ENCODE measurements around the gene ZBTB21. TPM values are rescaled to one million over a fixed set of nuclear protein-coding genes. Genes with fewer than 3 reads are reported as not detected.

ZBTB21 gene
- total RNA-seq, 4 donors from 2014 or later, result 7.0 to 18.4 (median 12.4) TPM

DNA sequence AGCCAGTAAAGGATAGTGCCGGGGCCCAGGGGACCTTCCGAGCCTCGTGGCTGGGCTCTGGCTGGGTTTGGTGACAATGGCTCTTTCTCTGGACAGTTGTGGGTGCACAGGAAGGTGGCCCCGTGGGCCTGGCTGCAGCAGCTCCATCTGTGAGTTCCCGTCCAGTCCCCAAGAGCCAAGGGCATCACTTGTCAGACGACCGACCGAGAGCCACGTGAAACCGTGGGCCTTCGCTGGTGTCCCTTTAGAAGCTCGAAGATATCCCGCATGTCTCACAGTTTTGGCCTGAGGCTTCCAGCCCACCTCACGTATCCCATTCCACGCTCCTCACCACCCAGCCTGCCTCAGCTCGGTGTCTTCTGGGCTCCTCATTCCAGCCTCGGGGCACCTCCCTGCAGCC, 33.8 kb upstream of the ZBTB21 start:
- TF ChIP-seq, protein P1, sequence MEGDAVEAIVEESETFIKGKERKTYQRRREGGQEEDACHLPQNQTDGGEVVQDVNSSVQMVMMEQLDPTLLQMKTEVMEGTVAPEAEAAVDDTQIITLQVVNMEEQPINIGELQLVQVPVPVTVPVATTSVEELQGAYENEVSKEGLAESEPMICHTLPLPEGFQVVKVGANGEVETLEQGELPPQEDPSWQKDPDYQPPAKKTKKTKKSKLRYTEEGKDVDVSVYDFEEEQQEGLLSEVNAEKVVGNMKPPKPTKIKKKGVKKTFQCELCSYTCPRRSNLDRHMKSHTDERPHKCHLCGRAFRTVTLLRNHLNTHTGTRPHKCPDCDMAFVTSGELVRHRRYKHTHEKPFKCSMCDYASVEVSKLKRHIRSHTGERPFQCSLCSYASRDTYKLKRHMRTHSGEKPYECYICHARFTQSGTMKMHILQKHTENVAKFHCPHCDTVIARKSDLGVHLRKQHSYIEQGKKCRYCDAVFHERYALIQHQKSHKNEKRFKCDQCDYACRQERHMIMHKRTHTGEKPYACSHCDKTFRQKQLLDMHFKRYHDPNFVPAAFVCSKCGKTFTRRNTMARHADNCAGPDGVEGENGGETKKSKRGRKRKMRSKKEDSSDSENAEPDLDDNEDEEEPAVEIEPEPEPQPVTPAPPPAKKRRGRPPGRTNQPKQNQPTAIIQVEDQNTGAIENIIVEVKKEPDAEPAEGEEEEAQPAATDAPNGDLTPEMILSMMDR (IDR thresholded peaks at IDR 0.05; ENCODE audit: low read depth), result no peak

DNA sequence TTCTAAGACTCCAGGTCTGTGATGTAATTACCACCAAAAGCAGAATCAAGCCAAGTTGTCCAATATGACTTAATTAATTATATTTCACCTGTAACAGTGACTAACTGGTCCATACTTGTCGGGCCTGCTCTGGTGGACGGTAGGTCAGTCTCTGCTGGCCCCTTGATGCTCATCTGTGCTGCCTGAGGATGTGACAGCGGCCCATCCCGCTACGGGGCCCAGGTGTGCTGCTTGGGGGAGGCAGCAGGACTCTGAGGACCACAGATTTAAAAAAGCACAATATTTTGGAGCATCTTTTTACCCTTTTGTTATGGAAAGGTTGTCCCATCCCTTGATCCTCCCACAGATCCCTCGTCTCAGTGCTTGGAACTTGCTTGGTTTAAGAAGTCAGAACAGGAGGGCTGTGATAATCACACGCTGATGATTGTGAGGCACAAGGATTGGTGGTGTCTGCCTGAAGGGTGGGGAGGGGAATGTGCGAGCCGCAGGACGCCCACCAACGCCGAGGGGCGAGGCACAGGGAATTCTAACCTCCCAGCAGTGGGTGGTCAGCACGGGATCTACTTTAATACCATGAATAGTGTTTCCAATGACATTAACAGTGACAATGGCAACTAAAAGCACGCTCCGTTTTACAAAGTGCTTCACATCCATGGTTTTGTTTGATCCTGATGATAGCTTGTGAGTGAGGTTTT, 33.2 kb upstream of the ZBTB21 start:
- TF ChIP-seq, protein P1 (IDR thresholded peaks at IDR 0.05; ENCODE audit: low read depth), result no peak

DNA sequence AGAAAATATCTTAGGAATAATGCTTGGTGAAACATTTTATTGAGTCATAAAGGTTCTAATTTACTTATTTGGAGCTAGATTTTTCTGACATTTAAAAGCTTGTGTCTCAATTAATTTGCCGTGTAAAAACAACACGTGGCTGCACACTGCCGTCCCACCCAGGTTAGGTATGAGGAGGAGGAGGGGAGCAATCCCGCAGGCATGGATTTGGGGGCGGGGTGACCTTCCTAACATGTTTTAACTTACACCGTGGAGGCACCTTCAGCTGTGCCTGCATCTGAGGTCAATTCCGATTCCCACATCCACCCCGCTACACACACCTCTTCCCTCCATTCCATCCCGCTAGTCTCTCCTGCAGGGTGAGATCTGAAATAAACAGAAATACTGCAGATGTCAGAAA, 32.5 kb upstream of the ZBTB21 start:
- TF ChIP-seq, protein P1 (IDR thresholded peaks at IDR 0.05; ENCODE audit: low read depth), result no peak

DNA sequence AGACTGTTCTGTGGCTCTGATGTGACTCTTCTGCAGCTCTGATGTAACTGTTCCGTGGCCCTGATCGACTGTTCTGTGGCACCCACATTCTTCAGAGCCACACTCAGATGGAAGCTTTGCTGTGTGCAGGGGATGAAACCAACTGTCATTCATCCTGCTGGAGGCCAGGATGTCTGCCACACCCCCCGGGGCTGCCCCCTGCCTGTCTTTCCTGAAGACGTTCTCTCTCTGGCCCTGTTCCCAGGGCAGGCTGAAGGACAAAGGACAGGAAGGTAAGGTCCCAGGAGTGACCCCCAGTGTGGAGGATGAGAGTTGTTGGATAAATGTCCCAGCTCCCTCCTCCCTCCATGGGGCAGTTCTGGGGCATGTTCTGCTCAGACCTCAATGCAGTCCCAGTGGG, 31.6 kb upstream of the ZBTB21 start:
- TF ChIP-seq, protein P1 (IDR thresholded peaks at IDR 0.05; ENCODE audit: low read depth), result no peak

DNA sequence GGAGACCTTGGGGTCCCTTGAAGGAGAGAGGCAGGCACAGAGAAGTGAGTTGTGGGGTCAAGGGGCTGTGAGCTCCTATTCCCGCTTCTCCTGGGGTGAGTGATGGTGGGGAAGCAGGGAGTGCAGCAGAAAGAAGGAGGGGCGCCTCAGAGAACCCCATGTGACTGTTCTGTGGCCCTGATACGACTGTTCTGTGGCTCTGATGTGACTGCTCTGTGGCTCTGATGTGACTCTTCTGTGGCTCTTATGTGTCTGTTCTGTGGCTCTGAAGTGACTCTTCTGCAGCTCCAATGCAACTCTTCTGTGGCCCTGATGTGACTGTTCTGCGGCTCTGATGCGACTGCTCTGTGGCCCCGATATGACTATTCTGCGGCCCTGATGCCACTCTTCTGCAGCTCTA, 31.1 kb upstream of the ZBTB21 start:
- TF ChIP-seq, protein P1 (IDR thresholded peaks at IDR 0.05; ENCODE audit: low read depth), result no peak

DNA sequence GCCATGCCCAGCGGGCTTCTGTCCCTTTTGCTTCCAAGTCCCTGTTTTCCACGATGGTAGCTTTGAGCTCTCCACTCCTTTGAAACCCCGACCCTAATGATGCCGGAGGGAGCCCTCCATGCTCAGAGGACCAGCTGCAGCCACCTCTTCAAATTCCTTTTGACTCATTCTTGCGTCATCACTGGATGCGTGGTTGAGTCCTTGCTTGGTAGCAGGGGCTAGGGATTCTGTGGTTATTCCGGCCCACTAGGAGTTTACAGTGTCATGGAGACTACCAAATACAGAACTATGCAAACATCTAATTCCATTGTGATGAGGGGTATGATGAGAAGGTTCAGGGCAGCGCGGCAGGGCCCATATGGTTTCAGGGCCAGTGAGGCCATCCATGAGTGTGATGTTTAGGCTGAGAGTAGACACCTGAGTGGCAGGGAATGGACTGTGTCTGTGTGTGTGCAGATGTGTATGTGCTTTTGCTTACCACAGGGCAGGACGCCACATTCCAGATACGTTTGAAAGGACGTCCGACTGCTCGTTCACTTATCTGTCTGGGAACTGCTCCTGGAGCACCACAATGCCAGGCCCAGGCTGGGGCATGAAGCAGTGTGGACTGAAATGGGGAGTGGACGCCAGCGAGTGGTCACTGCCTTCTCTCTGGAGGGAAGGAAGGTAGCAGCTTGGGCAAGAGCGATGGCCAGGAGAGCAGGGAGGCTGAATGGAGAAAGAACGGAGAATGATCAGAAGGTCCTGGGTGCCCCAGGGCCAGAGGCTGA, 30.4 kb upstream of the ZBTB21 start:
- TF ChIP-seq, protein P1 (IDR thresholded peaks at IDR 0.05; ENCODE audit: low read depth), result no peak

DNA sequence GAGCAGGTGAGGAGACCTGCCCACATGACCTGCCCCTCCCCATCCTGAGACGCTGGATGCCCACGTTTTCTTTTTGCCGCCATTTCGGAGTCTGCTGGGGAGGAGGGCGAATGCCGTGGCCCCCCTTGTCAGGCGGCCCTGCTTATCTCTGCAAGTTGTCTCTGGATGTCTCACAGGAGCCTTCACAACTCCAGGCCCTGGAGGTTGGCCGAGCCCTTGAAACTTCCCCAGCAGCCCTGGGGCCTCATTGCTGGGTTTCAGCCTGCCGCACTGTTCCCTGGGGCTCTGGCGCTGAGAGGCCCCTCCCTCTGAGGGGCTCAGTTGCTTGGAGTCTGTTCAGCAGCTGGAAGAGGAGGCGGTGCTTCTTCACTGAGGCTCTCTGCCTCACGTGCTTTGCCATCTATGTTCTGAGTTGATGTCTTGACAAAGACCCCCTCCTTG, 29.8 kb upstream of the ZBTB21 start:
- TF ChIP-seq, protein P1 (IDR thresholded peaks at IDR 0.05; ENCODE audit: low read depth), result no peak

Measured in subcutaneous adipose tissue (tissue), 4 donors.